ENCODE measurements around the gene ALDH1L1. TPM values are rescaled to one million over a fixed set of nuclear protein-coding genes. Genes with fewer than 3 reads are reported as not detected.

Gene ALDH1L1
- total RNA-seq, 4 donors from 2014 or later = 125 to 176 (median 150) TPM

DNA sequence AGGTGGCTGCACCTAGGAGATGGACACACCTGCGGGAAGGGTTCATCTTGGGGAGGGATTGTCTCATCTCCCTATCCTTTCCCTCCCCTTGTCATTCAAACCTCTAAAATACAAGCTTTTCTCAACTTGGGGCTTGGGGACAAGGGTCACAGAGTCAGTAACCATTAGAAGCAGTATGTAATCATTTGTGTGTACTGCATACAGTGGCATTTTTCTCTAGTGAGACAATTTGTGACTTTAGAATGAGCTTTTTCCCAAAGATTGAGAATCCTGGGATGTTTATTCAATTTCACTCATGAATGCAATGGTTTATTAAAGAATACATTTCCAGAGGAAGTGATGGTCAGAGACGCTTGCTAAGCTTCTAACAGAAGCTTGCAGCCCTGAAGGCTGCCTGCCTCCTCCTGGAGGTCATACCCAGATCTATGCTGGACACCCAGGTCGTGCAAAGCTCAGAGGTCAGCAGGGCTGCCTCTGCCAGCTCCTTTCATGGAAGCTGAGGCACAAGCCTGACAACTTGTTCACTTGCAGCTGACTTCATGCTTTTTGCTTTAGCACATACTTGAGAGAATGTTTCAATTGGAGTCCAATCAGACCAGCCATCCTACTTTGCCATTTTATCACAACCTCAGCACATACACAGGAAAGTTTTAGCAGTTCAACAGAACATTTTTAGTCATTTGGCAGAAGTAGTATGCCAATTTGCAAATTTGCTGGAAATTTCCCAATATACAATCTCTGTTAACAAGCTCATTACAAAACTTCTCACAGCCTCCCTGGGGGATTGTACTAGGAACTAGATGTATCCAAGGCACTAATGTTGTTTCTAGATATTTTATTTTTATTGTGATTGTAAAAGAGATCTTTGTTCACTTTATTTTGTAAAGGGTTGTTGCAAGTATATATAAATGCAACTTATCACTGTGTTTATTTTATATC, 25.6 kb upstream of the ALDH1L1 start:
- TF ChIP-seq, protein P1, sequence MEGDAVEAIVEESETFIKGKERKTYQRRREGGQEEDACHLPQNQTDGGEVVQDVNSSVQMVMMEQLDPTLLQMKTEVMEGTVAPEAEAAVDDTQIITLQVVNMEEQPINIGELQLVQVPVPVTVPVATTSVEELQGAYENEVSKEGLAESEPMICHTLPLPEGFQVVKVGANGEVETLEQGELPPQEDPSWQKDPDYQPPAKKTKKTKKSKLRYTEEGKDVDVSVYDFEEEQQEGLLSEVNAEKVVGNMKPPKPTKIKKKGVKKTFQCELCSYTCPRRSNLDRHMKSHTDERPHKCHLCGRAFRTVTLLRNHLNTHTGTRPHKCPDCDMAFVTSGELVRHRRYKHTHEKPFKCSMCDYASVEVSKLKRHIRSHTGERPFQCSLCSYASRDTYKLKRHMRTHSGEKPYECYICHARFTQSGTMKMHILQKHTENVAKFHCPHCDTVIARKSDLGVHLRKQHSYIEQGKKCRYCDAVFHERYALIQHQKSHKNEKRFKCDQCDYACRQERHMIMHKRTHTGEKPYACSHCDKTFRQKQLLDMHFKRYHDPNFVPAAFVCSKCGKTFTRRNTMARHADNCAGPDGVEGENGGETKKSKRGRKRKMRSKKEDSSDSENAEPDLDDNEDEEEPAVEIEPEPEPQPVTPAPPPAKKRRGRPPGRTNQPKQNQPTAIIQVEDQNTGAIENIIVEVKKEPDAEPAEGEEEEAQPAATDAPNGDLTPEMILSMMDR (IDR thresholded peaks at IDR 0.05) = no peak
- DNase-seq (ENCODE audit: low spot score) (no peak), ATAC-seq (ENCODE audit: low FRiP score) (peak; percentile 63)

DNA sequence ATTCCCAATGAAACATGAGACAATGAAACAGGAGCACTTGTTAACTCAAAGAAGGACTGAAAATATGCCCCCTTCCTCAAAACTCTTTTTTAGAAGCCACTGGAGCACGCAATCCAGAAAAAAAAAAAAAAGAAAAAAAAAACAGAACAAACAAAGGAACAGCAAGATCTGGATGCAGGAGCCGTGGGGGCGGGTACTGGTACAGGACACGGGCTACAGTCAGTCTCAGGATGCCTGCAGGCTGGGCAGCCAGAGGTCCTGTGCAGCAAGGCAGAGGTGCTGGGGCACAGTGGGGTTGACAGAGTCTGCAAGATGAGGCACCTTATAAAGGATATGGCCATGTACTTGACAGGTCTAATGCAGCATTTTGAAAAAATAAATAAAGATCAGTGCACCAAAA, 22.3 kb upstream of the ALDH1L1 start:
- TF ChIP-seq, protein P1 (IDR thresholded peaks at IDR 0.05) = no peak
- DNase-seq (ENCODE audit: low spot score) (no peak), ATAC-seq (ENCODE audit: low FRiP score) (no peak)

DNA sequence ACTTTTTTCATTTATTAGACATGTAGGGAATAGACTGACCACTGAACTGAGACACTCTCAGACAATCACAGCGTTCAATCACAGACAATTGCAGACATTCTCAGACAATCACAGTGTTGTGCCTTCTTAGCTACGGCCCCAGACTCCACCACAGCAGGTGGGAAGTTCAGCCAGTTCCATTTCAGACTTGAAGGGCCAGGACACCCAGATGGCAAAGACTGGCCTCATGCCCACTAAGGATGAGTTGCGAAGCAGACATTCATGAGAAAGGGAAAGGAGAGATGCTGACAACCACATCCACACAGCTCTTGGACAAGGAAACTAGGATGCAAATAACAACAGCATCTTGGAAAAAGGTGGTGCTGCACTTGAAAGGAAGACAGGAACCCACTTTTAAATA, 21.9 kb upstream of the ALDH1L1 start:
- DNase-seq (ENCODE audit: low spot score) (no peak), ATAC-seq (ENCODE audit: low FRiP score) (no peak)
- TF ChIP-seq, protein P1 (IDR thresholded peaks at IDR 0.05) = no peak

DNA sequence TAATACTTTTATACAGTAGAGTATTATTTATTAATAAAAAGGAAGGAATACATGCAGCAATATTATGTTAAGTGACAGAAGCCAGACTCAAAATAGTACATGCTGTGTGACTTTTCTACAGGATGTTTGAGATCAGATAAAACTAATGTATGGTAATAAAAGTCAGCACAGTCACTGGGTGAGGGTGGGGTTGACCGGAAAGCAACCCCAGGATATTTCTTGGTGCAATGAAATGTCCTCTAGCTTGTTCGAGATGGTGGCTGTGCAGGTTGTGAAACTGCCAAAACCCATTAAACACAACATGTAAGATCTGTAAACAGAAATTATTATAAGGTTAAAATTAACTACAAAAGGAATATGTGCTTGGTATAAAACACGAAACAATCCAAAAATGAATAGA, 20.8 kb upstream of the ALDH1L1 start:
- ATAC-seq (ENCODE audit: low FRiP score) = no peak
- DNase-seq (ENCODE audit: low spot score) = no peak
- TF ChIP-seq, protein P1 (IDR thresholded peaks at IDR 0.05) = no peak

DNA sequence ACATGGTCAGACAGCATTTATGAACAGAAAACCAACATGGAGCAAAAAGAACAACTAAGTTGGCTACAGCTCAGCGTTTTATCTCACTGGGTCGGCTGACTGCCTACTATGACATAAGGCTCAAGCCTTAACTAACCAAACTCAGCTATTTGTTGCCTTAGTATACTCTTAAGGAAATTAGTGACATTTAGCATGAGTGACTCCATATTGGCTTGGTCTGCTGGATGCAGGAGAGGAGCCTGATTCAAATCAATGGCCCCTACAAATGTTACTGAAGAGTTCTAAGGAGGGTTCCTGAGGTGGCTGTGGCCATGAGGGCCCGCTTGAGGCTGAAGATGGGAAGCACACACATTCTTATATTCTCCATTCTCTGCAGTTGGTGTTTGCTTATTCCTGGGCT, 20.1 kb upstream of the ALDH1L1 start:
- TF ChIP-seq, protein P1 (IDR thresholded peaks at IDR 0.05) = no peak
- DNase-seq (ENCODE audit: low spot score) (no peak), ATAC-seq (ENCODE audit: low FRiP score) (no peak)

DNA sequence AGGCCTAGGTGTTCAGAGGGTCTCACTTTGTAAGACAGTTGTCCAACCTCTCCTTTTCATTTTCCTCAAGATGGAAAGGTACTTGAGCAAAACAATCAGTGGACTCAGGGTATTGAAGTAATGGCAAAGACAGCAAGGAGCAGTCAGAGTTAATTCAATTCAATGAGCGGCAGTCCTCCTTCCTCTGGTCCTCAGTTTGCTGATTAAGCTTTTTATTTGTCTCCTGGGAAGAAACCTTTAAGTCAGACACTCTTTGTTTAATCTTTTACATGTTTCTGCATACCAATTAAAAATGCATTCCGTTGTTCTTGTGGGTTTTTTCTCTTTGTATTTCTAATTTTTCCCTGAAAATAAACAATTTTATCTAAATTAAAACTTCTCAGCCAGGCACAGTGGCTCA, 18.9 kb upstream of the ALDH1L1 start:
- no peak for ATAC-seq (ENCODE audit: low FRiP score)
- no peak for DNase-seq (ENCODE audit: low spot score)
- TF ChIP-seq, protein P1 (IDR thresholded peaks at IDR 0.05) = no peak
